Stimulated activated CD8-positive, alpha-beta memory T cell treated with anti-CD3 and anti-CD28 coated beads, Interleukin-4, amount 100 ng/mL, for 24 hours (primary cell): ENCODE results near the gene FCN3.

Experiments used
- DNase-seq: peaks from one replicate; pipeline ENCODE4 v3.0.0-alpha.2; 2020; ENCODE audit warnings: low read depth

FCN3 gene

DNA sequence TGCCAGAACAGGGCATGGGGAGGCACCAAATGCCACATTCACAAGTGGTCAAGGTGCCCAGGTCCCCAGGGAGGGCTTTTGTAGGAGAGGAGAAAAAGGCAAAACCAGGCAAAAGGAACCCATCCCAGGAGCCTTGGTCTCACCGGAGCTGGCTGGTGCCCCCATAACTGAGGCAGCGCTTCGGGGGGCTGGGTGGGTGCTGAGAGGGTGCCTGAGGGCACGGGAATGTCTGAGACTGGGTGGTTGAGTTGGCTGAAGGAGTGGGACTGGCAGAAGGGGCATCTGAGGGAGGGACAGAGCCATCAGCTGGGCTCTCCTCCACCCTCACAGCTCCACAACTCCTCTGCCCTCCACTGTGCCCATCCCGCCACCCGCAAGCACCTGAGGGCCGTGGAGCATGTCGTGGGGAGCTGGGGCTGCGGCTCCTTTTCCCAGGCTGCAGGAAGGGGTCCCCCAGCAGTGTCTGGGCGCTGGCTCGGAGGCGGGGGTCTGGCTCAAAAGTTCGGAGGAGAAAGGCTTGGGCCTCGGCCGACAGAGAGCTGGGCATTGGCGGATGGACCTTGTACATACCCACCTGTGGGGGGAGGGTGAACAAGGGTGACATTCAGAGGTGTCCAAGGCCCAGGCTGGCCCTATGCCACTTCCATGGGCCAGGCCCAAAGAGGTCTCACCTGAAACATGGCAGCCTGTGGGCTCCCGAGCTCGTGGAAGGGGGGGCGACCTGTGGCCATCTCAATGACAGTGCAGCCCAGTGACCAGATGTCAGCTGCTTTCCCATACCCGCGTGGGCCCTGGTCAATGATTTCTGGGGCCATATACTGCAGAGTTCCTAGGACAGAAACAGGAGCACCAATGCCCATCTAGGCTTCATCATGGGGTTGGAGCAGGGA, 16.3 kb downstream of the FCN3 start:
- DNase-seq: no peak

DNA sequence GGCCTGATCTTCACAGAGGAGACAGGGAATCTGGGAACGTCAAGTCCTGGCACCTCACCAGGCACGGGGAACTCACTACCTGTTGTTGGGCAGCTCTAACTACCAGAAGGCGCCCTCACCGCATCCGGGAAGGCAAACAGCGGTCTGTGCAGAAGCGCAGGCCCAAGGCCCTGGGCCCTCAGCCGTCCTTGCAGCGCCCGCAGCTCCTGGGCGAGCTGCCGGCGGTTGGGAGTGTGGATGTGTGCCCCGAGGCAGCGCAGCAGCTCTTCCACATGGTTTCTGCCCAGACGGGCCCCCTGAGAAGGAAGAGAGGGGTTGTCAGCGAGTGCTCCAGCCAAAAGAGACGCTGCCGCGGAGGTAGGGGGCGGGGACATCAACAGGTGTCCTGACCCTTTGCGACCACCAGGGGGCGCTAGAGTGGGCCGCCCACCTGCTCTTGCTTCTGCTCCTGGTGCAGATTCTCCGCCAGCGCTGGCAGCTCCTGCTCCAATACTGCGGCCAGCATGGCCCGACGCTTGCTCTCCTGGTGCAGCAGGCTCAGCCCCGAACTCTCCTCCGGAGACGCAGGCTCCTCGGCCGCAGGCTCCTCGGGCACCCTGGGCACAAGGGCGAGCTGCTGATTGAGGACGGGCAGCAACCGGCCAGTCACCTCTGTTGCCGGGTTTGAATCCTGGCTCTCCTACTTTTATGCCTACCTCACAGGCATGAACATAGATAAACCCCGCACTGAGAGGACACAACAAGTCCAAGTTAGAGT, 17.2 kb downstream of the FCN3 start:
- peak; percentile 63 for DNase-seq

DNA sequence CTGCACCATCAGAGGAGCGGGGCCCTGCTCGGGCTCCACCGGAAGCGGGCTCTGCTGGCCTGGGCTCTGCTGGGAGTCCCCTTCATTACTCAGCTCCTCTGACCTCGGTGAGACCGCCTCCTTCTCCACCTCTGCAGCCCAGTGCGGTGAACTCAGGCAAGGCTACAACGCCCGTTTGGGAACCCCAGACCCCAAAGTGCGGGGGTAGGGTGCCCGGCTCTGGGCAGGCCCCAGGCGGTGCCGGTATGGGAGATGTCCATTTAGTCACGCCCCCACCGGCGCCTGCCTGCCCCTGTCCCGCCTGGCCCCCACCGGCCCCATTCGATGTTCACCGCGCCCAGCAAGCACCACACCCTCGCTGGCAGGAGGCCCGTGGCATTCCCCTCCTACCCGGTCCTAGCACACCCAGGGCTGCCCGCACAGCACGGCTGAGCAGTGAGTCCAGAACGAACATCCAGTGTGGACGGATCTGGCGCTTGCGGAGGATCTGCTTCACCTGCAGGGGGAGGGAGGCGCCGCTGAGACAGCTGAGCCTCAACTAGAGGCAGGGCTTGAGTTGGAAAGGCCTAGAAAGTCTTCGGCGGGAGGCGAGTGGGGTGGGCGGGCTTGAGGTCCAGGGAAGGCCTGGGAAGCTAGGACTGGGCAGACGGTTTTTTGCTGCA, 17.9 kb downstream of the FCN3 start:
- no peak for DNase-seq

DNA sequence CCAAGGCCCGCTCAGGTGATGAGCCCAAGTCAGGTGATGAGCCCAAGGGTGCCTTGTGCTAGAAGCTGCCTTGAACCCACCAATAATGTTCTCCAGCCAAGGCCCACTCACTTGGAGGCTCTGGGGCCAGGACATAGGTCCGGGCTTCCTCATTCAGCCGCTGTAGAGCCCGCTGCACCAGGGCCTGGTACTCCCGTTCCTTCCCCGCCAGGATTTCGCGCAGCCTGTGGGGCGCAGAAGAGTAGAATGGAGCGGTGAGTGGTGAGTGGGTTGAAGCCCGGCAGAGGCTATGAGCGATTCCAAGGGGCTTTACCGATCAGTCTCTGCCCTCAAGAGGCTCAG, 18.4 kb downstream of the FCN3 start:
- no peak for DNase-seq

DNA sequence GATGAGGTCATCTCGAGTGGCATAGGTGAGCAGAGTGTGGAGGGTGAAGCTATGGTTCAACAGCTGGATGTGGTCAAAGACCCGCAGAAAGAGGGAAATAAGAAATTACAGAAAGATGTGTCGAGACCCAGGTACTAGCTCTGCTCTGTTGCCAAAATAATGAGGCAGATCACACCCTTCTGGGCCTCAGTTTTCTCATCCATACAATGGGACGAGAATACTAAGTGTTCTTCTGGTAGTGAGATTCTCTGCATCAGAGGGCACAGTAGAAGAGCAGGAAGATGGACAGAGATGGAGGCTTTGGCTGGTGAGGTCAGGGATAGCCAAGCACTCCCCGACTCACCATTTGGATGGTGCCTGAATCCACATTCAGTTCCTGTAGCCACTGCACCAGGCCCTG, 18.9 kb downstream of the FCN3 start:
- no peak for DNase-seq

DNA sequence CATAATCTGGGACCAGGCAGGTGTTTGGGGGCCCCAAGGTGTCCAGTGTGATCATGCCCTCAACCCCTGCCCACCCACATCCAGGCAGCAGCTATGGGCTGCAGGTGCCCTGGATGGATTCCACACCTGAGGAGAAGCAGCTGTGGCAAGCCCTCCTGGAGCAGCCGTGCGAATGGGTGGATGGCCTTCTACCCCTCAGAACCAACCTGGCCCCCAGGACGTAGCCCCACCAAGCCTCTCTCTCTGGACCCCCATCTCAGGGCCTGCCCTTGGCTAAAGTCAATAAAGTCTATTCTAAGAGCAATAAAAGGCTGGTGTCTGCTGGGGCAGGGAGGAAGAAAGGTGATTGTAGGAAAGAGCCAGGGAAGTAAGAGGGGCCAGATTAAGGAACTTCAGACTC, 21.0 kb downstream of the FCN3 start:
- no peak for DNase-seq

DNA sequence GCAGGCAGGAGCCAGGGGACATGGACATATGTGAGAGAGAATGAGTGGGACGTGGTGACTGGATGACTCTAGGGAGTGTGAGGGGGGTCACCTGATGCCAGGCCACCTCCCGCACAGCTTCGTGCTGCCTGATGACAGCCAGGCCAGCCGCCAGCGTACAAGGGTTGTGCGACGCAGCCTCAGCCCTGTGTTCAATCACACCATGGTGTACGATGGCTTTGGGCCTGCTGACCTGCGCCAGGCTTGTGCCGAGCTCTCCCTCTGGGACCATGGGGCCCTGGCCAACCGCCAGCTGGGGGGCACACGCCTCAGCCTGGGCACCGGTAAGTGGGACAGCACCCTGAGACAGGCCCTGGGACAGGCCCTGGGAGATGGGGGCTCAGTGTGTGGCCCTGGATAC, 21.5 kb downstream of the FCN3 start:
- DNase-seq: no peak

DNA sequence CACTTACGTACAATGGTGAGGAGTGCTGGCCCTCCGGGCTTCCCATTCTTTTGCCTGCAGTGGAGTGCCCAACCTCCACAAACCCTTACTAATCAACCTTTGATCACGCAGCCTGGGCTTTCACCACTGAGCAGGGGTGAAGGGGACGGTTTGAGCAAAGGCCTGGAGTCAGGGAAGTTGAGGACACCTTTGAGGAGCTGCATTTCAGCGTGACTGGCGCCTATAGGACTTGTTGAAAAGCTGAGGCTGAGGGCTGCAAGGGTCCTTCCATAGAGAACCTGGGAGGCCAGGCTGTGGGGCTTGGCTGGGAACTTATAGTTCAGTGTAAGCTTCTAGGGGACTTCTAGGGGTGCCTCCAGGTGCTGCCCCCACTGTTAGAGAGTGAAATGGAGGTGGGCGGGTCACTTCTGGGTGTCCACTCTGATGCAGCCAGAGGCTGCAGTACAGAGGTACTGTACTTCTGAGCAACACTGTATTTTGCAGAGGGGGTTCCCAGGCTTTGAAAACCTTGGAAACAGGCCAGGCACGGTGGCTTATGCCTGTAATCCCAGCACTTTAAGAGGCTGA, 23.0 kb downstream of the FCN3 start:
- no peak for DNase-seq

DNA sequence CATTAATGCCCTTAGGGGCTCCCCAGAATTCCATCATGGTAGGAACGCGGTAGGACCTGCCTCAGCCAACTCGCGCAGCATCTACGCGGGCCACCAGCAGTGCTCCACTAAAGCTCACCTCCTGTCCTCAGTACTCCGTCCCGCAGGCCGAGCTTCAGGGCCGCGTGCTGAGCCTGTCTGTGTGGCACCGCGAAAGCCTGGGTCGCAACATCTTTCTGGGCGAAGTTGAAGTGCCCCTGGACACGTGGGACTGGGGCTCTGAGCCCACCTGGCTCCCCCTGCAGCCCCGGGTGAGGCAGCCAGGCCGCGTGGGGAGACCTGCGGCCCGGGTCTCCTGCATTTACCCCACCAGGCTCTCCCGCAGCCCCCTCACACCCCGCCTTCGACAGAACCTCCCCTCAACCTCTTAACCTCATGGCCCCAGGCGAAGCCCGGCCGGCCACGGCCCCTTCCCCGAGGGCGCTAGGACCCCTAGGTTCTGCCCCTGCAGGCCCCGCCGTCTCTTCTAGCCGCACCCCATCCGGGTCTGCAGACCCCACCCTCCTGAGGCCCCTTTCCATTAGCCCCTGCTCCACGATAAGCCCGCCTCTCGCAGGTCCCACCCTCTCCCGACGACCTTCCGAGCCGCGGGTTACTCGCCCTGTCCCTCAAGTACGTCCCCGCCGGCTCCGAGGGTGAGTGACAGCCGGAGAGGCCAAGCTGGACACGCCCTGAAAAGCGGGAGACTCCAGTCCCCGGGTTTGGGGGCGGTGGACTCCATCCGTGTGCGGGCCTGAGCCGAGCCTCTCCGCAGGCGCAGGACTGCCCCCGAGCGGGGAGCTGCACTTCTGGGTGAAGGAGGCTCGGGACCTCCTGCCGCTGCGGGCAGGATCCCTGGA, 23.7 kb downstream of the FCN3 start:
- no peak for DNase-seq

DNA sequence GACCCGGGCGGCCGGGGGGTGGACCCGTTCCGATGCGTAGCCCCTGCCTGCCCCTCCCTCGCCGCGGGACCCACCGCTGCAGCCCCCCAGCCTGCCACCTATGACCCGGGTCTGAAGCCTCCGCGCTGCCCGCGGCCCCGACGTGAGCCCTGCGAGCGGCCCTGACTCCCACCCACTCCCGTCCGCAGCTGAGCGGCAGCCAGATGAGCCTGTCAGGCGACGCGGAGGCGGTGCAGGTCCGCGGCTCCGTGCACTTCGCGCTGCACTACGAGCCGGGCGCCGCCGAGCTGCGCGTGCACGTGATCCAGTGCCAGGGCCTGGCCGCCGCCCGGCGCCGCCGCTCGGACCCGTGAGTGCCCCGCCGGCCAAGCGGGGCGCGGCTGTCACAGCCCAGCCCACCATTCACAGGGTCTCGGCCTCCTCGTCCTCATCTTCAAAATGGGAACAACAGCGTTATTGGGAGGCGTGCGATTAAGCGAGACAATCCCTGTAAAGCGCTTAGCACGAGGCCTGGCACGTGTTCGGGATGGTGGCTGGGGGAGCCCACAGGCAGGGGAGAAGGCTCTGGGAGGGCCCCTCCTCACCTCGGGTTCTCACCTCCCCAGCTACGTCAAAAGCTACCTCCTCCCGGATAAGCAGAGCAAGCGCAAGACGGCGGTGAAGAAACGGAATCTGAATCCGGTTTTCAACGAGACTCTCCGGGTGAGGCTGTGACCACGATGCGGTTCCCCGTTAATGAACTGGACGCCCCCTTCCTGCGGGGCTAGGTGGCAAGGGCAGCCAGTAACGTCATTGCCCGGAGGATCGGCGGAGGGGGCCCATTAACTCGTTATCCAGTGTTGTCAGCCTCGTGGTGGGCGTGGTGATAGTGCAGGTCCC, 24.6 kb downstream of the FCN3 start:
- DNase-seq: no peak

DNA sequence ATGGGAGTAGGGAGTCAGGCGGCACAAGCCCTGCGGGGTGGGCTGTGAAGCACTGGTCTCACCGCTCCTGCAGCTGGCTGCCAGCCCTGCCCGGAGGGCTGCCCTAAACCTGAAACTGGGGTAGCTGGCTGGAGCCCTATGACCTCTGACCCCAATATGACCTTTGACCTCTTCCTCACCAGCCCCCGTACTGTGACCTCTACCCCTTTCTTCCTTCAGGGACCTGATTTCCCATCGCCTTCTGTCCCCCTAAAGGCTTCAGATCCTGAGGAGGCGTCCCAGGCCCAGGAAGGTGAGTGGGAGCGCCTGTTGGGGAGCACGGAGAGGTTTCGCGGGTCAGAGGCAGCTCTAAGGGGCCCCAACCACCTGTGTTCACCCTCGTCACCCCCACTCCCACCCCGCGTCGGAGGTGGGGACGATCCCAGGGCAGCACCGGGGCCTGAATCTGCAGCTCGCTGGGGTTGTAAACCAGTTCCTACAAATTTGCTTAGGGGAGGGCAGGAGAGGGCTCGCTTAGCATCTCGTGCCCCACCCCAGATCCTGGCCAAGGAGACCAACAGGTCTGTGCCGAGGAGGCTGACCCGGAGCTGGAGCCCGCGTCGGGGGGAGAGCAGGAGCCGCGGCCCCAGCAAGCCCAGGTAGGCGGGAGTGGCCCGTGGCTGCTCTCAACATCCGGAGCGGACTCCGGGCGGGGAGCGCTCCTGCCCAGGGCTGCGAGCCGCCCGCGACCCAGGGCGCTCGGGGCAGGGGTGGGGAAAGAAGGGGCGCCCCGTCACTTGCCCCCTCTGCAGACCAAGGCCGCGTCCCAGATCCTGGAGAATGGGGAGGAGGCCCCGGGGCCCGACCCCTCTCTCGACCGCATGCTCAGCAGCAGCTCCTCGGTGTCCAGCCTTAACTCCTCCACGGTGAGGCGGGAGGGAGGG, 25.5 kb downstream of the FCN3 start:
- no peak for DNase-seq

DNA sequence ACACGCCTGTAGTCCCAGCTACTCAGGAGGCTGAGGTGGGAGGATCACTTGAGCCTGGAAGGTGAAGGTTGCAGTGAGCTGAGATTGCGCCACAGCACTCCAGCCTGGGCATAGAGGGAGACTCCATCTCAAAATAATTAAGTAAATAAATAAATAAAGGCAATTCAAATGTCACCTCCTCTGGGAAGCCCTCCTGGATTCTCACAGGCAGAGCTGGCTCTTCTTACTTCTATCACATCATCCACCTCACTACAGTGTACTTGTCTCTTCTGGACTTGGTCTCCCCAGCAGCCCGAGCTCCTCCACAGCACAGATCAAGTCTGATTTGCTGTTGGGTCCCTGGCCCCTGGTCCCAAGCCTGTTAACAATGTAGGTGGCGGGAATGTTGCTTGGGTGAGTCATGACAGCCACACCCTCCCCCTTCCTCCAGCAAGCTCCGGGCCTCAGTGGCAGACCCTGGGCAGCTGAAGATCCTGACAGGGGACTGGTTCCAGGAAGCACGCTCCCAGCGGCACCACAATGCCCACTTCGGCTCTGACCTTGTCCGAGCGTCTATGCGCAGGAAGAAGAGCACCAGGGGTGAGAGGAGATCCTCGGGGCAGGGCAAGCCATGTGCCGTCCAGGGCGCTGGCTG, 27.5 kb downstream of the FCN3 start:
- DNase-seq: no peak

DNA sequence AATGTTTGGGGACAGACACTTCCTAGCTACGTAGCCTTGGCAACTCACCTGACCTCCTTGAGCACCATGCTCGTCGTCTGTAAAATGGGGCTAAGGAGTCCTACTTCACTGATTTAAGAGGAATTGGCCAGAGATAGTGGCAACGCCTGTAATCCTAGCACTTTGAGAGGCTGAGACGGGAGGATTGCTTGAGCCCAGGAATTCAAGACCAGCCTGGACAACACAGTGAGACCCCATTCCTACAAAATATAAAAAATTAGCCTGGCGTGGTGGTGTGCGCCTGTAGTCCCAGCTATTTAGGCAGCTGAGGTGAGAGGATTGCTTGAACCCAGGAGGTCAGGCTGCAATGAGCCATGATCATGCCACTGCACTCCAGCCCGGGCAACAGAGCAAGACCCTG, 28.3 kb downstream of the FCN3 start:
- DNase-seq: no peak

DNA sequence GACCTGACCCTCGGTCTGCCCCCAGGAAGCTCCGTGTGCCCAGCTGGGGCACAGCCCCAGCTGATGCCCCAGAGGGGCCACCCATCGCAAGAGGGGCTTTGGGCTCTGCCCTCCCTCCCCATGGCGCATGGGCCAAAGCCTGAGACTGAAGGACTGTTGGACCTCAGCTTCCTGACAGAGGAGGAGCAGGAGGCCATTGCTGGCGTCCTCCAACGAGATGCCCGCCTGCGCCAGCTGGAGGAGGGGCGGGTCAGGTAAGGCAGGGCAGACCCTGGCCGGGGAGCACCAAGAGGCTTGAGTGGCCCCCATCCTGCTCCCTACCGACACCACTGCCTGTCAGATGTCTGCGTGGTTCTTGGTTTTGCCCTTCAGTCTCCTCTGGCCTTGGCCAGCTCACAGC, 29.4 kb downstream of the FCN3 start:
- no peak for DNase-seq

DNA sequence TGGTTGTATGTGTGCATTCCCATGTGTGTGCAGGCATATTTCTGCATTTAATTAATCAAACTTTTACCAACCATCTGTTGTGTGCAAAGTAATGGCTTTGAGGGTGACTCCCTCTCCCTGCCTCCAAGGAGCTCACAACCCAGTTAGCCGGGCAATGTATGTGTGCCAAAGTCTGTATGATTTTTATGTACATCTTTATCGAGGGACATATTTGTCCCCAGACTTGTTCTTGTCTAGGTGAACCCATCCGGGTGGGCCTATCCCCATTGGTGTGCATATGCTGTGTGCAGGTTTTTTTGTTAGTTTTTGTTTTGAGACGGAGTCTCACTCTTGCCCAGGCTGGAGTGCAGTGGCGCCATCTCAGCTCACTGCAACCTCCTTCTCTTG, 31.0 kb downstream of the FCN3 start:
- no peak for DNase-seq

DNA sequence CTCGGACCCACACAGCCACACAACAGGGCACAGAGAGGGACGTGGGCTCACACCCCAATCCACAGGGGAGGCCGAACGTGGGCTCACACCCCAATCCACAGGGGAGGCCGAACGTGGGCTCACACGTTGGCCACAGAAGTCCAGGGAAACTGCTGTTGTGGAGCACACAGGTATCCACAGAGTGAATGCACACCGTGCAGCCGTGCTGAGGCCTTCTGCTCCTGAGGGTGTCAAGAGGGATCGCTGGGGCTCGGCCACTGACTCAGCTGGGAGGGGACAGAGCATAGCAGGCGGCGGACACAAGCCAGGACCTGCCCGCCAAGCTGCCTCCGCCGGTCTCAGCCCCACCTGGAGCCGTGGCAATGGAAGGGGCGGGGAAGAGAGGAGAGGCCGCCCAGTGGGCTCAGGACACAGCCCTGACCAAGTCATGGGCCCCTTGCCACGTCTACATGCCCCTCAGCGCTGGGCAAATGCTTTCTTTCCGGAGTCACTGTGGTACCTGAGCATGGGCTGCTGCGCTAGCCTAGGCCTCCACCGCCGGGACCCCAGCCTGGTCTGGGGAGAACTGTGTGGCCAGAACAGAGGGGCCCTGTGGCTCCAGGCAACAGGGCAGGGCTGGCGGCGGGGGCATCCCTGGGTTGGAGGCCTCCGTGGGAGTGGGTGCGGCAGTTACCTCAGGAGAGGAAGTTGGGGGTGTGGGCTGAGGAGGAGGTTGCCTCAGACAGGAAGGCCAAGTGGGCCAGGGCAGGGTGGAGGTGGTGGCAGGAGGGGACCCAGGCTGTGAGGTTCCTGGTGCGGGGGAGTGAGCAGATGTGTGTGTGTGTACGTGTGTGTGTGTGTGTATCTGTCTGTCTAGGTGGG, 31.6 kb downstream of the FCN3 start:
- DNase-seq: no peak

DNA sequence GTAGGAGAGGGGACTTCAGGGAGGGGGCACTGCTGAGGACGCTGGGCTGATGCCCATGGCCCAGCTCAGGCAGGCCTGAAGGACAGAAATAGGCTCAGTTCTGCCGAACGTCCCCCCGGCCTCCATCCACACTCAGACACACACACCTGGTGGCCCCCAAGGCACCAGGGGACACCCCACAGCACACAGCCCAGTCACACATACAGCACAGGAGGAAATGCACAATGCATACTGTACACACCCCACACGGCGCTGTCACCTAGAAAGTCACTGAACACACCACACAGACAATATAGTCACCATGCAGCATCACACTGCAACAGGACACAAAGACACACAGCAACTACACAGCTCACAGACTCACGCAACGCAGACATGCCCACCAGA, 32.2 kb downstream of the FCN3 start:
- DNase-seq: no peak
